HT1080 (cell line): ENCODE data around the gene ICE2. TPM values are rescaled to one million over a fixed set of nuclear protein-coding genes. Genes with fewer than 3 reads are reported as not detected.
A peak's percentile ranks its signal among the peaks of the same experiment; 100 is the strongest.
"Not testable (repeated sequence)": the region's sequence is repeated elsewhere in the genome, so short reads cannot be mapped to it uniquely, and the experiment has no call there.

Experiments used
- DNase-seq: peaks from one replicate; pipeline ENCODE4 v3.0.0-alpha.2; 2015; ENCODE audit warnings: low read depth
- total RNA-seq: library from RNA; depleted of rRNA; stranded (reverse); fragments of >200 nt; shearing (Covaris generic); gene quantifications from 2 replicates; pipeline ENCODE4 v1.2.3, GENCODE V29; 2014

The ICE2 gene
- total RNA-seq, 1 experiment from 2014 or later: 13.5 TPM

DNA sequence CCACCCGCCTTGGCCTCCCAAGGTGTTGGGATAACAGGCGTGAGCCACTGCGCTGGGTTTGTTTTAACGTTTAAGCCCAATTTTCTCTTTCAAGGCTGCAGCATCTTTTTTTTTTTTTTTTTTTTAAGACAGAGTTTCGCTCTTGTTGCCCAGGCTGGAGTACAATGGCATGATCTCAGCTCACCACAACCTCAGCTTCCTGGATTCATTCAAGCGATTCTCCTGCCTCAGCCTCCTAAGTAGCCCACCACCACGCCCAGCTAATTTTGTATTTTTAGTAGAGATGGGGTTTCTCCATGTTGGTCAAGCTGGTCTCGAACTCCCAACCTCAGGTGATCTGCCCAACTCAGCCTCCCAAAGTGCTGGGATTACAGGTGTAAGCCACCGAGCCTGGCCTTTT is 68.6 kb downstream of the ICE2 start:
- DNase-seq: not testable (repeated sequence)

DNA sequence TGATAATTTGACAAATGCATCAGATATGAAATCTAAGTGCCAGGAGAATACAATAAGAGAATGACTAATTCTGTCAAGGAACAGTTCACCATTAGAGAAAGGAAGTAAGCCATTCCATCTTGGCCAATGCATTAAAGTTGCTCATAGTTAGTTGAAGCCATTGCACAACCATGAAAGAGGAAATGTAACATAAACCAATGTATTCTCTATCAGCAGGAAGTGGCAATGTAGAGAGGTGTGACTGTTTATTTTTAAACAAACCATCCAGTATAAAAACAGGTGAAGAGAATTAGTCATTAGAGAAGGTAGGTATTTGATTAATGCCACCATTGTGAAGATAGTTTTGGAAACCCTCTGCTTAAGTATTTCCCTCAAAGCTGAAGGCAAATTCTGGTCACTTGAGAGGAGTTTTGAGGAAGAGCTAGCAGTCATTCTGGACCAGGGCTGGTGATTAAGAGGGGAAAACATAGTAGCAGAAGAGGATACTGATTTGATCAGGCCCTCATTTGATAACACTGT is 70.4 kb downstream of the ICE2 start:
- peak; percentile 94 for DNase-seq

DNA sequence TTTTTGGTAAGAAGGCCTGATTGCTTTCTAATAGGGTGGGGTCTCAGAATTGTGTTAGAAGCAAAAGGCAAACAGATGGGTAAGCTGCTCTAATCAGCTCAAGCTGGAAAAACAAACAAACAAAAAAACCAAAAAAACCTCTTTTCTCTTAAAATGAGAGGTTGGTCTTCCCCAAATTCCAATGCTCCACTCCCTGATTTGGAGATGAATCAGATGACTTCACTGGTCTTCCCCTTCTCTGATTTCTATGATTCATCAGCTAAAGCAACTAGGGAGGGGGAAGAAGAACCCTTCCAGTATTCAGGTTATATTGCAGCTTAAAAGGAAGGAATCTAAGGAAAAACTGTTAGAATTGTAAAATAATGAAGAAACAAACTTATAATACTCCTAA is 71.5 kb downstream of the ICE2 start:
- peak; percentile 80 for DNase-seq

DNA sequence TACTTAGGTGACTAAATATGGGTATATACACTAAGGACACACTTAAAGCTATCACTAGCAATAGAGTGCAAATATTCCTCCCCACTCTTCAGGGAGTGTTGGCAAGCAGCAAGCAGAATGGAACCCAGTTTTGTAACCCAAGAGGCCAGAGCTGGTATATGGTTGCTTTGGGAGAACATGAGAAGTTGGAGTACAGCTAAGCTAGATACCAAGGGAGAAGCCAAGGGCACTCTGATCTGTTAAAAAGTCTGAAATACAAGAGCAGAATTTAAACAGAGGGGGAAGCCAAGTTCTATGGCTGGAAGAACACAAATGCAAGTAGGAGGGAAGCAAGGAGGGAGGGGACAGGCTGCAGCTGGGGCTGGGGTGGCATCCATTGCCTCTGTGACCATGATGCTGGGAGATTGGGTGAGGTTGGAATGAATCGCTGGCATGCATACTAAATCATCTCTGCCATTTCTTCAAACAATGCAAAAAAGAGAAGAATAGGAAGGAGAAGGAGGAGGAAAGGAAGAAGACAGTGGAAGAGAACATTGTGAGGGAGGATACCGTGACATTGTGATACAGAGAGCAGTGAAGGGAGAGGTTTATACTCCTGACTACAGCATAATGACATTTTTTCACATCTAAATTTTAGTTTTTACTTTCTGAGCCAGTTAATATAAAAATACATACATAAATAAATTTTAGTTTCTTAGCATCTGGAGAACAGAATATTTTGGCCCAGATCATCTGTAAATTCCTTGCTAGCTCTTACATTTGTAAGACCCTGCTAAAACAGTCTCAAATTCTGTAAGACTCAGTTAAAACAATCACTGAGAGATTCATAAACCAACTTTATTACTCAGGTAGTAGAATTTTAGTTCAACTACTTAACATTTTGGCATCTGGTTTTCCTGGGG is 72.2 kb downstream of the ICE2 start:
- no peak for DNase-seq

DNA sequence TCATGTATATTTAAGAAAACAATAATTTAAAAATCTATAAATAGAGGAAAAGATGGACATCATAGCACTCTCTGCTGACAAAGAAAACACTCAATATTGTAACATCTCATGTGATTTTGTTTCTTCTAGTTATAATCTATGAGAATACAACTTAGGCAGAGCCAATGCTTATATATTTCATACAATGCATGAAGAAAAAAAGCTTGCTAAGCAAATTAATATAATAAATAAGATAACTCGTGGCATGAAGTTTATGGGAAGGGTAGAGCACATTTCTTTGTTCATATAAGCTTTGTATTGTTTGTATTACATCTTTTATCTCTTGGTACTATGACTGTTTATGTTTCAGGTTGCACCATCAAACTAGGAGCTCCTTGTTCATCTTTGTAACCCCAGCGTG is 73.5 kb downstream of the ICE2 start:
- no peak for DNase-seq

DNA sequence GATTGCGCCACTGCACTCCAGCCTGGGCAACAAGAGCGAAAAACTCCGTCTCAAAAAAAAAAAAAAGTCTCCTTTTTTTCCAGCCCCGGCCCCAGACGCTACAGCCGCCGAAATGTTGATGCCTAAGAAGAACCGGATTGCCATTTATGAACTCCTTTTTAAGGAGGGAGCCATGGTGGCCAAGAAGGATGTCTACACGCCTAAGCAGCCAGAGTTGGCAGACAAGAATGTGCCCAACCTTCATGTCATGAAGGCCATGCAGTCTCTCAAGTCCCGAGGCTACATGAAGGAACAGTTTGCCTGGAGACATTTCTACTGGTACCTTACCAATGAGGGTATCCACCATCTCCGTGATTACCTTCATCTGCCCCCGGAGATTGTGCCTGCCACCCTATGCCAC is 74.6 kb downstream of the ICE2 start:
- DNase-seq: not testable (repeated sequence)

DNA sequence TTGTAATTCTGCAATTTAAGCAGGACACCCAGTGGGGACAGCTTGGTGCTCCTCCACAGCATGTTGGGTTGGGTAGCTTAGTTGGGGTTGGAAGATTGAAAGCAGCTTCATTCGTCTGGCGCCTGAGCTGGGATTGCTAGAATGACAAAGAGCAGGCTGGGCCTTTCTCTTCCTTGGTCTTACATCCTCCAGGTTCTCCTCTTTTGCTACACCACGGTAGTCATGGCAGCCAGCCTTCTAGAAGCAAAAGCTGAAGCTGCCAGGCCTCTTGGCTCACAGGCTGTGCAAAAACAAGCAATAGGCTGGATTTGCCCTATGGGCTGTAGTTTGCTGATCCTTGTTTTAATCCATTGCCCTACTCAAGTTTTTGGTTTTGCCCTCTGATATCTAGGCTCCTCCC is 78.0 kb downstream of the ICE2 start:
- DNase-seq: peak; percentile 11

DNA sequence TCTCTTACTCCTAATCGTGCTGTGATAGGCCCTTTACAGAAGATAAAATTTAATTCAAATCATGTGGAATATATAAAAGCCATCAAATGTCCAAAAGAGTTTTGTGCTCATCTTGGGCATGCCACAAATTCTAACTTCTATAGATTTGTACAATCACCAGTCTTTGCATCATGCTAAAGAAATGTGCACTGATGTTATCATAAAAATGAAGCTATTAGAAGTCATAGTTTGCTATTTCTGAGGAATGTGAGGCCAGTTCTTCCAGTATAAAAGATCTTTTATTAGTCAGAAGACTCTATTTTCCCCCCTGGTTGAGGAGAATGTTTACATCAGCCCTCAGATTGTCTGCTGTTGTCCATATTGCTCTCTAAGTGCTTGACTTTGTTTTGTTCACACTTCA is 79.0 kb downstream of the ICE2 start:
- DNase-seq: peak; percentile 61

DNA sequence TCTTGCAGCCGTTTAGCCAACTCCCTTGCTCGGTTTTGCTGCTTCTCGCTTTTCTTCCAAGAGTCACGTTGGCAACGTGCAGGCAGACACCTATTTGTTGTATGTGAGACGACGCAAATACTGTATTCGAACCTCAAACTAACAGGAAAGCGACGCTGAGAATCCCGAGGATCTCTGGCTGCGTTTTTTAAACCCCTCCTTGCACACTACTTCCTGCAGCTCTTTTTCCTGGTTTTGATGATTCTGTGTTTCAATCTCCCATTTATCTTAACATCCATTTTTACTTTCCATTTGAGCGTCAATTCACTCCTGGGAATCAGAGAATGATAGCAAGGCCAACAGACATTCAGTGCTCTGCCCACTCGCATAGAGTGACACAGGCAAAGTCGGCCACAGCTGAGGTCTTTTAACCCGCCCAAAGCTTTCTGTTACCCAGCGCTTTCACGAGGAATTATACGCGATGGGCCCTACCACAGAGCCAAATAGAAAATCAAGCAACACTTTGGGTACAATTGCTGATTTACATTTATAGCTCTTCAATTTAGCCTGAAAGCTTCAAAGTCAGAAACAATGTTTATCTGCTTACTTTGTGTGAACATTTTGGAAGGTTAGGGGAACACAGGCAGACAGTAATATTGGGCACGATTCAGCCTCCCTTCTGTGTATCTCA is 79.6 kb downstream of the ICE2 start:
- no peak for DNase-seq

DNA sequence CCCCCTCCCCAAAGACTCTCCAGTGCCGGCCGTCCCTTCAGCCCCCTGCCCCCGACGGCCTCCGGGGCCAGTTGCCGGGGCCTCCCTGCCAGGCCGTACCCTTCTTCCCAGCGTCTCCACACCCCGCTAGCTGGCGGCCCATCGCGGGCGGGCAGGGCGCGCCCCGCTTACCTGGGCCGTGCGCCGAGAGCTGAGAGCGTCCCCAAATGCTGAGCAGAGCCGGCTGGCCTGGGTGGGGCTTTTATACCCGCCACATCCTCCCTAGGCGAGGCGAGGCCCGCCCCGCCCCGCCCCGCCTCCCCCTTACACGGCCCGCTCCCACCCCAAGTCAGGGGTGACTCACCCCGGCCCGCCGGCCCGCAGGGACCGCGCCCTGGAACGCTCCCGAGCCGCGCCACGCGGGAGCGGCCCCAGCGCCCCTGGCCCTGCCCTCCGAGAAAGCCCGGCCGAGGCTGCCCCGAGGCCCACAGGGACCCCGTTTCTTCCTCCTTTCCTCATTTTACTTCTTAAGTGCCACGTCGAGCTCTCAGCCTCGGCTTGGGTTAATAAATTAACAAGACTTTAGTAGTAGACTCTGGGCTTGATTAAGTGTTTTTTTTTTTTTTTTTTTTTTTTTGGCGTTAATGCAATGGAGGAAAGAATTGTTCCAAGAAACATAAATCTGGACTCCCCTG is 81.0 kb downstream of the ICE2 start, which contains the start of gene ANXA2:
ANXA2 (minus strand) TSS at position 215 of the 674 bp plus-strand sequence. CDS start 11,911 bp downstream, outside the sequence.
- DNase-seq: peak; percentile 85

DNA sequence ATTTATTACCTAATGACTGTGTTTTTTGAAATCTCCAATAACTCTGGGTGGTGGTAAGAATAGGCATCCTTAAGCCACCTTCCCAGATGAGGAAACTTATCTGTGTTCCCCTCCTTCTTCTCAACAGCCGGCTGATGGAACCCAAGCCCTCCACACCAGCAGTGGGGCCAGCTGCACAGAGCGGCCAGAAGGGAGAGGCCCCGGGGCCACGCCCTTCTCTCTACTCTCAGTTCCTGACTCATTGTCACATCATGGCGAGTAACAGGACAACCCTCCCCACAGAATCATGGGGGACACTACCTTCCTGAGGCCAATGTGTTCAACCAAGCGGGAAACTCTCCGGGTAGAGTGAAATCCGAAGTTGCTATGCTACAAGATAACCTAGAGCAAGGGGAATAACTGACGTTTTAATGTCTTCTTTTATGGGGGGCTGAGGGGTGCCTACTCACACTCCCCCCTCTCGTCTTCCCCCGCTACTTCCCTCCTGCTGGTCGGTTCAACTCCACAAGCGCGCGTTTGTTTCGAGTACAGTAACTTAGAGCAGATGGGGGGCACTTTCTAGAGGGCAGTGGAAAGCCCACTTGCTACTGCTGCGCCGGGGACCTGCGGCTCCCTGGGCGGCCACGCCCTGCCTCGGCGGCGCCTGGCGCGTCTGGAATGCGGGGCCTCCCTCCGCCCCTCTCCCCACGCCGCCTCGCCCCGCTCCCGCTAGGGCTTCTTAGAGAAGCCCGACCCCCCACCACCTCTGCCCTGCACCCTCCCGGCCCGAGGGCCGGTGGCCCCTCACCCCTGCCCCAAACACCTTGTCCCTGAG is 81.8 kb downstream of the ICE2 start:
- DNase-seq: peak; percentile 83

DNA sequence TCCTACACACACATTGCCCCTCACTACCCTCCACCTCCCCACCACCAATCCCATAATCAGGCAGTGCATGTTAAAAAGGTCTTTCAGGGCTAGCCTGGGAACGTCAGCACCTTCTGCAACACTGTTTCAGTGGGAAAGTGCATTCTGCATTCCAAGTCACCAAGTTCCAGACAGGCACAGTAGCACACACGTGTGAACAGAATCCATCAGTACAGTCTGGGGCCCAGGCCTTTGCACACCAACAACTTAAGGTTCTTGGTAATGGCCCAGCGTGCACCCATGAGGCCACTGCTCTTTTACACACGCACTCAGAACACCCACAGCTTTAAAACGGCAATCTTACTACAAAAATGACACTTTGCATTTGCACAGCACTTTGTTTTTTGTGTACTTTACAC is 82.4 kb downstream of the ICE2 start:
- DNase-seq: peak; percentile 60

DNA sequence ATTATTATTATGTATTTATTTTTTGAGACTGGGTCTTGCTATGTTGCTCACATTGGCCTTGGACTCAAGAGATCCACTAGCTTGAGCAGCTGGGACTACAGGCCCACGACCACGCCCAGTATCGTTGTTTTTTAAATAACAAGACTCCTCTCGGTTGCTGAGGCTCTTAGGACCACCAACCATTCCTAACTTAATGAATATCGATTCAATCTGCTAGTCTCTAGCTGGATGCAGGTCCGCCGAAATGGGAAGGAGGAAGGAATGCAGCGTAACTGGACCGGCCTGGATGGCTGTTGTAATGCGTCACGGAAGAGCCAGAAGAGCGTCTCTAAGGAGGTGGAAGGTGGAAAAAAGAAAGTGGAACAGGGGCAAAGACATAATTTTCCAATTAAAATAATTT is 82.8 kb downstream of the ICE2 start:
- DNase-seq: peak; percentile 52

DNA sequence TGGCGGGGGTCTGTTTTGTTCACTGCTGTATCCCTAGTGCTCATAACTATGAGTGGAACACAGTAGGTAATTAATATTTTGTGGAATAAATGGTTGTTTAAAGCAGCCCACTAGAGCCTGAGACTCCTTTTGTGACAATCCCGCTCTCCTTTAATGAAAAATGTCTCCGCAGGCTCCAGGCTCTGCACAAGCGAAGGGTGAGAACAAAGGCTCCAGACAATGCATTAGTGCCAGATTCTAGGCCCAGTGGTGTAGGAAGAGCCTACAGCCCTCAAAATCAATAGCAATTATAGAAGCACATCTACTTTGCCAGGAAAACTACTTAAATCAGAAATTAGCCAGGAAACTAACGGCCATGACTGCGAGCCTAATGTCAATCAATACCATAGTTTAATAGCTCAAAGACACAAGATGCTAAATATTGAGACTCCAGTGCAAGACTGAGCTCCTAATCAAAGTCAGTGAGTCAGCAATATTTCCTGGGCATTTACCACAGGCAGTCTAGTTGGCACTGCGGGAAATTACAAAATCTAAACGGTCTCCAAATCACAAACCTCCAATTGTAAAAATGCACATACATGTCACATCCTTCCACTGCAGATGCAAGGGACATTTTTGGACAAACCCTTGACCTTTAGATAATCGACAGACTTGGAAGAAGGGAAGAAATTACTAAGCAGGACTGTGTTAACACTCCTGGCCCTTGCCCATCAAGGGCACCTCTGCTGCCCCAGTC is 83.5 kb downstream of the ICE2 start:
- peak; percentile 37 for DNase-seq

DNA sequence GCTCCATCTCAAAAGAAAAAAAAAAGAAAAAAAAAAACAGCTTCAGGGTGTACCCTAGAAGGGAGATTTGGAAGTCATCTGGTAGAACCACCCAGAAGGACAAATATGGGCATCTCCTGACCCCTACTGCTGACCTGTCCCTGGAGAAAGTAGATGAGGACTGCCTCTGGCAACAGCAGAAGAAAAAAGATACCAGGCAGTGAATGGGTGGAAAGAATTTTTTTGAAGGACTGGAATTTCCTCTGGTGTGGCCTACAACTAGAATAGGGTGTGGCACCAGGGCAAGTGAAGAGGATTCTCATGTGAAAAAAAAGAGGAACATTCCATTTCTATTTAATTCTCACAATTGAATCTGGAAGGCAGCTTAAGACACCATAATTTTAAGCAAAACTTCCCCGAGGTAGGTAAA is 84.2 kb downstream of the ICE2 start:
- DNase-seq: peak; percentile 62

DNA sequence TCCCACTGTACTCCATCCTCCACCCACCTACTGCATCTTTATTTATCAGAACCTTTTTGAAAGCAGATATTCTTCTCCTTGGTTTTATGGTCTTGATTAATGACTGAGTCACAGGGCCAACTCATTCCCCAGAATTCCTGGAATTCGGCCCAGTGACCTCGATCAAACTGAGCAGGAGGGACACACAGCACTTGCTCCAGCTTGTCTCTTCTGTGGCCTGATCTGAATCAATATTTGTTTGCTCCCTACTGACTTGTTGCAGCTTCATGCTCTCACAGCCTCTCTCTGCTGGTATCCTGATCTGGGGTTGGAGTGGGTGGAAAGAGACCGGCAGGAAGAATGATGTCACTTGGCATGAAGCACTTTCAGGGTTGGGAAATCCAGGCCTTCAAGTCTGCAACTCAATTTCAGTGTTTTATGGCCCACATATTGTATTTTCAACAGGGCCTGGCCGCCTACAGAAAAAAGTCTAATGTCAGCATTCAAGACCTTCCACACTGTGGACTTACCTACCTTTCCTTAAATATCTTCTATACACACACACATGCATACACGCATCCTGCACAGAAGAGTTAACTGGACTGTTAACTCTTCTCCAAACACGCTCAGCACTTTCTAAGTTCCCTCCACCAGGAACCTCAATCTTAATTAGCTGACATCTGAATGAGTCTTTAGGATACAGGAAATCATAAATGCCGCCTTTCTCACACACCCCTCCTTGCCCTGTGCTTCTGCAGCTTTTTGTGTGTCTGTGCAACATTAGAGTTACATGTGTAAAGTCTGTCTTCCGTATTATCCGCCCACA is 85.8 kb downstream of the ICE2 start:
- DNase-seq: peak; percentile 100

DNA sequence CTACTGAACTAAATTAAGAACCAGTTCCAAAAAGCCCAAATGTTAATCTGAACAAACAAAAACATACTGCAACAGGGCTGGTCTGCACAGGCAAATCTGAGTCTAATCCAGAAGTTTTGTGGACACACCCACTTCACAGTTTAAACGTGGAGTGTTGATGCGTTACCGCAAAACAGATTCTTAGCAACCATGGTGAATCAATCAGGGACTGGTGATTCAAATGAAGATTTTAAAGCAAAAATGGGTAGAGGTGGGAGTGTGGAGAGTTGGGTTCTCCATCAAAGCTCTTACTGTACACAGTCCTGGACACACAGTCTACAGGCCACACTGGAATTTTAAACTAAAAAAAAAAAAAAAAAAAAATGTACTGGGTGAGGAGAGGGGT is 86.3 kb downstream of the ICE2 start:
- DNase-seq: no peak

DNA sequence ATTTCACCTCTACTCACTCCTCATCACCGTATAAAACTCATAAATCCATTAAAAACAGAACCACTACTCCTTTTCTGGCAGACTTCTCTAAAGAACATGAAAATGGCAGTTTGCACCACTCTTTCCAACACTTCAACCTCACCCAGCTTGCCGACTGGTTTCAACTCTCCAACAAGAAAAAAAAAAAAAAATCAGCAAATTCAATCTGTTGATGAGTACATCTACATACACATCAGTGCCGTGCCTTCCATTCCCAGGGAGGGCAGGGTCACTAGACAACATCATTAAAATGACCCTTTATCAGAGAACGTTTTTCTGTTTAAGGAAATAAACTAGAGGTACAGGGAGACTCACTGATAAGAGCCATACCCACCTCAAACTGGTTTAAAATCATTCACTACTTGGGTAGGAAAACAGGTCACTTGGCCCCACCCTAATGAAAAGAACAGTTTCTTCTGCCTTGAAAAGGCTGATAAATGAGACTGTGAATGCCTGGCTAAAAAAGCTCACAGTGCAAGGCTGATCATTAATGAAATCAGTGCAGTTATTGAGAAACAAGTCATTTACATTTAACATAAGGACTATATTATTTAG is 87.1 kb downstream of the ICE2 start:
- DNase-seq: no peak
